K562 (cell line): ENCODE measurements around the gene SPAG16. TPM values are rescaled to one million over a fixed set of nuclear protein-coding genes. Genes with fewer than 3 reads are reported as not detected.

Experiments
- ATAC-seq: fragments of 200-7000 bp; cut with Tn5 transposase; 3 replicates; pipeline ENCODE4 v1.9.1; 2020; ENCODE audit warnings: moderate library complexity
- BruUV-seq: library from RNA; stranded (reverse); fragments of 400-500 nt; replicated peaks from 2 replicates; lab custom pipeline; 2021; lab: Mats Ljungman, UMichigan
- CTCF ChIA-PET: fragments of 300-600 bp; formaldehyde crosslinking; extraction: SDS; loops from one replicate; lab custom pipeline; 2021; ENCODE audit warnings: low intra/inter-chr PET ratio; lab: Yijun Ruan, JAX
- POLR2A ChIA-PET: fragments of 300-600, 350-650 bp; sonication (Branson Sonifier 250); formaldehyde crosslinking; extraction: SDS; loops from one replicate; lab custom pipeline; 2021; ENCODE audit warnings: antibody characterized with exemption, inconsistent platforms; lab: Yijun Ruan, JAX
- DNase-seq, 4 experiments: peaks; one replicate each; pipeline versions ENCODE4 v3.0.0 to v3.0.0-alpha.2; 2011 to 2018; ENCODE audit warnings: low spot score in 3 of 4, mixed read lengths in 3 of 4; ENCODE audit errors: extremely low read depth in 1 of 4
- FAIRE-seq: peaks from 2 replicates; lab custom pipeline; 2011; peaks lifted over from hg19 to GRCh38; lab: Jason Lieb, UNC
- H2AFZ ChIP-seq: 2 replicates; pipeline ENCODE4 v1.6.0; 2011; ENCODE audit warnings: low read depth, low read length, control low read depth, inconsistent platforms
- H3K27ac ChIP-seq: fragments of 200-600 bp; 3 replicates; pipeline ENCODE4 v1.8.0; 2011; ENCODE audit warnings: low read depth, mild to moderate bottlenecking, control low read depth, inconsistent platforms, low read length, moderate library complexity, mixed read lengths; ENCODE audit errors: extremely low read depth
- H3K27me3 ChIP-seq, 2 experiments: fragments of 300-600 bp in 1 of 2; 2 replicates in 1 of 2; 3 replicates in 1 of 2; pipeline versions ENCODE4 v1.6.0 to v1.8.0; 2011; ENCODE audit warnings: inconsistent platforms in 2 of 2, low read length in 2 of 2, mild to moderate bottlenecking in 1 of 2, mixed read lengths in 1 of 2, moderate library complexity in 1 of 2; ENCODE audit not compliant: control insufficient read depth in 2 of 2, insufficient read depth in 2 of 2
- H3K36me3 ChIP-seq: fragments of 300-600 bp; 3 replicates; pipeline ENCODE4 v1.8.0; 2011; ENCODE audit warnings: mild to moderate bottlenecking, low read length, inconsistent platforms; ENCODE audit not compliant: control insufficient read depth, insufficient read depth
- H3K4me1 ChIP-seq, 2 experiments: fragments of 200-600 bp in 1 of 2; replicated peaks in 1 of 2; 2 replicates in 1 of 2; 3 replicates in 1 of 2; pipeline versions ENCODE4 v1.5.1 to v1.8.0; 2011; ENCODE audit warnings: inconsistent platforms in 2 of 2, low read length in 2 of 2, mild to moderate bottlenecking in 1 of 2, mixed read lengths in 1 of 2, moderate library complexity in 1 of 2; ENCODE audit not compliant: control insufficient read depth in 2 of 2, insufficient read depth in 2 of 2
- H3K4me2 ChIP-seq: 2 replicates; pipeline ENCODE4 v1.6.1; 2011; ENCODE audit warnings: low read length, control low read depth, inconsistent platforms, mixed read lengths; ENCODE audit not compliant: insufficient read depth
- H3K4me3 ChIP-seq: fragments of 200-600 bp; sonication (generic), shearing (Covaris generic); 2 replicates; pipeline ENCODE4 v1.5.1; 2016; ENCODE audit warnings: control low read depth, inconsistent platforms
- H3K79me2 ChIP-seq: fragments of 200-600 bp; 3 replicates; pipeline ENCODE4 v1.8.0; 2011; ENCODE audit warnings: low read length, inconsistent platforms; ENCODE audit not compliant: control insufficient read depth, insufficient read depth
- H3K9ac ChIP-seq, 2 experiments: 2 replicates each; pipeline versions ENCODE4 v1.6.0 to v1.6.1; 2011; ENCODE audit warnings: low read depth in 2 of 2, low read length in 2 of 2, control low read depth in 1 of 2, inconsistent platforms in 1 of 2, mild to moderate bottlenecking in 1 of 2, mixed read lengths in 1 of 2; ENCODE audit not compliant: insufficient read depth in 1 of 2
- H3K9me1 ChIP-seq: one replicate; pipeline ENCODE4 v1.6.0; 2011; ENCODE audit warnings: inconsistent platforms, mild to moderate bottlenecking, low read length, moderate library complexity; ENCODE audit not compliant: control insufficient read depth, insufficient read depth
- H3K9me3 ChIP-seq: replicated peaks from 2 replicates; pipeline ENCODE4 v1.5.1; 2011; ENCODE audit warnings: low read depth, low read length, inconsistent platforms; ENCODE audit not compliant: control insufficient read depth, insufficient read depth
- H4K20me1 ChIP-seq: replicated peaks from 2 replicates; pipeline ENCODE4 v1.6.1; 2011; ENCODE audit warnings: low read length, inconsistent platforms, mixed read lengths; ENCODE audit not compliant: control insufficient read depth, insufficient read depth
- FOXK2 ChIP-seq, 2 experiments: fragments of 450-650 bp; IDR thresholded peaks in 1 of 2; conservative IDR thresholded peaks in 1 of 2; 2 replicates each; pipeline ENCODE4 v1.6.1; 2016; ENCODE audit warnings: low read depth in 2 of 2, mild to moderate bottlenecking in 1 of 2
- HLTF ChIP-seq: fragments of 450-650 bp; IDR thresholded peaks from 2 replicates; pipeline ENCODE4 v1.6.1; 2016
- JUN ChIP-seq, 2 experiments: sonication (generic) in 1 of 2; formaldehyde crosslinking in 1 of 2; IDR thresholded peaks; 2 replicates each; pipeline versions ENCODE4 v1.6.1 to v1.8.0; 2012 to 2022; ENCODE audit warnings: borderline replicate concordance in 2 of 2, mild to moderate bottlenecking in 2 of 2, improper control_type of control experiment in 1 of 2, low read depth in 1 of 2, low read length in 1 of 2, missing genetic modification reagents in 1 of 2
- KAT8 ChIP-seq: fragments of 450-650 bp; IDR thresholded peaks from 2 replicates; pipeline ENCODE4 v1.6.1; 2016; ENCODE audit warnings: low read depth, mild to moderate bottlenecking
- NFATC3 ChIP-seq: fragments of 450-650 bp; IDR thresholded peaks from 2 replicates; pipeline ENCODE4 v1.6.1; 2017; ENCODE audit warnings: mild to moderate bottlenecking
- ZNF785 ChIP-seq: fragments of 250-450 bp; sonication (Bioruptor Pico); IDR thresholded peaks from 2 replicates; pipeline ENCODE4 v1.4.0; 2020; ENCODE audit warnings: mild to moderate bottlenecking
- ZNF830 ChIP-seq: fragments of 250-450 bp; sonication (Bioruptor Pico); IDR thresholded peaks from 2 replicates; pipeline ENCODE4 v1.5.0; 2021; ENCODE audit warnings: mild to moderate bottlenecking
- WGBS: fragments of 100-300 bp; shearing (Covaris generic); methylation state at CpG from one replicate; pipeline ENCODE4 v1.1.6; 2016; ENCODE audit warnings: low coverage, mixed read lengths; ENCODE audit not compliant: insufficient coverage; ENCODE audit errors: missing lambda C conversion rate; 5-methylcytosine and 5-hydroxymethylcytosine counted together
- in situ Hi-C: fragments of 300-500 bp; cut with MboI; formaldehyde crosslinking; loops from 4 replicates; pipeline ENCODE4 v1.15.0; 2018; ENCODE audit warnings: inconsistent platforms, mixed read lengths
- intact Hi-C: fragments of 100-400 bp; cut with micrococcal nuclease; formaldehyde crosslinking; loops from 2 replicates; pipeline ENCODE4 v1.14.2; 2022
- polyA plus RNA-seq, 8 experiments: library from polyadenylated mRNA; depleted of rRNA in 4 of 8; stranded (reverse) in 5 of 8; unstranded in 3 of 8; fragments of >200 nt; fragmentation: Nextera tagmentation in 2 of 8; fragmentation: Illumina TruSeq in 1 of 8; extraction: Ambion mirVana in 2 of 8; extraction: Trizol in 1 of 8; gene quantifications; 2 replicates each; pipeline versions ENCODE4 v1.2.1 to v1.2.3, GENCODE V29; 2011 to 2014; ENCODE audit warnings: inconsistent platforms in 1 of 8, missing spikeins in 1 of 8
- total RNA-seq, 7 experiments: library from RNA; depleted of rRNA in 6 of 7; stranded (reverse); fragments of >200 nt in 6 of 7; fragmentation: Illumina TruSeq in 2 of 7; extraction: Trizol in 2 of 7; gene quantifications; 2 replicates each; pipeline versions ENCODE4 v1.2.1 to v1.2.3, GENCODE V29; 2011 to 2021; ENCODE audit warnings: low replicate concordance in 1 of 7
- TF ChIP-seq, protein P1 (sequence below): sonication (generic); formaldehyde crosslinking; IDR thresholded peaks from 2 replicates; pipeline ENCODE4 v1.8.1; 2023; ENCODE audit warnings: mild to moderate bottlenecking, missing genetic modification reagents
- TF ChIP-seq, protein P2 (sequence below): fragments of 450-650 bp; IDR thresholded peaks from 2 replicates; pipeline ENCODE4 v1.6.1; 2016; ENCODE audit warnings: antibody characterized with exemption
- TF ChIP-seq, protein P3 (sequence below): fragments of 250-450 bp; sonication (Bioruptor Pico); IDR thresholded peaks from 2 replicates; pipeline ENCODE4 v1.5.0; 2021

The SPAG16 gene
- total and polyA plus RNA-seq, 9 of the 15 experiments (the other 6 are each of a cell fraction or from before 2014, with no cell fraction given) = 0.98 to 5.9 (median 3.5) TPM

DNA sequence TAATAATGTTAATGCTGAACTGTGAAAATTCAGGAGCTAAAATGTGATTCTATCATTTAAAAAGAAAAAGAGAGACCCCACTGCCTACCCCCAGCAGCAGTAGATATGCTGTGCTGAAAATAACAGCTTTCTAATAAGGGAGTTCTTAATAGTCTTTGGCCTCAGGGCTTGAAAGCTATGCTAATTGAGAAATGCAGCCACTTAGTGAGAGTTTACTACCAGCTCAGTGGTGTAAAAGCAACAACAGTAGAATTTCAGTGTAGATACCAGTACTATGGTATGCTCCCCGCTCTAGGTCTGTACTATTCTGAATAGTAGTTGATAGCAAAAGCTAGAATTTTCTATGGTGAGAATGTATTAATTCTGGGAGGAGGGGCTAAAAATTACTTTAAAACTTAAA, 823.5 kb downstream of the SPAG16 start:
- no peak for DNase-seq
- intact Hi-C loops (no loop called here), in situ Hi-C loops (no loop called here)
- H3K9me3 ChIP-seq = no peaks in the 10 kb centered on the region
- no peaks in the 10 kb centered on the region for H3K27me3 ChIP-seq
- TF ChIP-seq, protein P1, sequence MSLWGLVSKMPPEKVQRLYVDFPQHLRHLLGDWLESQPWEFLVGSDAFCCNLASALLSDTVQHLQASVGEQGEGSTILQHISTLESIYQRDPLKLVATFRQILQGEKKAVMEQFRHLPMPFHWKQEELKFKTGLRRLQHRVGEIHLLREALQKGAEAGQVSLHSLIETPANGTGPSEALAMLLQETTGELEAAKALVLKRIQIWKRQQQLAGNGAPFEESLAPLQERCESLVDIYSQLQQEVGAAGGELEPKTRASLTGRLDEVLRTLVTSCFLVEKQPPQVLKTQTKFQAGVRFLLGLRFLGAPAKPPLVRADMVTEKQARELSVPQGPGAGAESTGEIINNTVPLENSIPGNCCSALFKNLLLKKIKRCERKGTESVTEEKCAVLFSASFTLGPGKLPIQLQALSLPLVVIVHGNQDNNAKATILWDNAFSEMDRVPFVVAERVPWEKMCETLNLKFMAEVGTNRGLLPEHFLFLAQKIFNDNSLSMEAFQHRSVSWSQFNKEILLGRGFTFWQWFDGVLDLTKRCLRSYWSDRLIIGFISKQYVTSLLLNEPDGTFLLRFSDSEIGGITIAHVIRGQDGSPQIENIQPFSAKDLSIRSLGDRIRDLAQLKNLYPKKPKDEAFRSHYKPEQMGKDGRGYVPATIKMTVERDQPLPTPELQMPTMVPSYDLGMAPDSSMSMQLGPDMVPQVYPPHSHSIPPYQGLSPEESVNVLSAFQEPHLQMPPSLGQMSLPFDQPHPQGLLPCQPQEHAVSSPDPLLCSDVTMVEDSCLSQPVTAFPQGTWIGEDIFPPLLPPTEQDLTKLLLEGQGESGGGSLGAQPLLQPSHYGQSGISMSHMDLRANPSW = no peak
- TF ChIP-seq ZNF785 (CRISPR knock-in tag) (no peak), NFATC3 (no peak), JUN (IDR thresholded peaks at IDR 0.05; ENCODE audit: borderline replicate concordance, low read depth, low read length) (no peak), JUN (CRISPR knock-in tag; IDR thresholded peaks at IDR 0.05; ENCODE audit: borderline replicate concordance) (no peak), FOXK2 (conservative IDR thresholded peaks at IDR 0.05 in 1 of 2, IDR thresholded peaks at IDR 0.05 in 1 of 2; ENCODE audit: low read depth in 2 of 2) (no peak), KAT8 (no peak), HLTF (no peak), ZNF830 (CRISPR knock-in tag) (no peak)
- TF ChIP-seq, protein P2, sequence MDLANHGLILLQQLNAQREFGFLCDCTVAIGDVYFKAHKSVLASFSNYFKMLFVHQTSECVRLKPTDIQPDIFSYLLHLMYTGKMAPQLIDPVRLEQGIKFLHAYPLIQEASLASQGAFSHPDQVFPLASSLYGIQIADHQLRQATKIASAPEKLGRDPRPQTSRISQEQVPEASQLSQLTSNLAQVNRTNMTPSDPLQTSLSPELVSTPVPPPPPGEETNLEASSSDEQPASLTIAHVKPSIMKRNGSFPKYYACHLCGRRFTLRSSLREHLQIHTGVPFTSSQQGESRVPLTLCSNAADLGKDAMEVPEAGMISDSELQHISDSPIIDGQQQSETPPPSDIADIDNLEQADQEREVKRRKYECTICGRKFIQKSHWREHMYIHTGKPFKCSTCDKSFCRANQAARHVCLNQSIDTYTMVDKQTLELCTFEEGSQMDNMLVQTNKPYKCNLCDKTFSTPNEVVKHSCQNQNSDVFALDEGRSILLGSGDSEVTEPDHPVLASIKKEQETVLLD = no peak
- TF ChIP-seq, protein P3, sequence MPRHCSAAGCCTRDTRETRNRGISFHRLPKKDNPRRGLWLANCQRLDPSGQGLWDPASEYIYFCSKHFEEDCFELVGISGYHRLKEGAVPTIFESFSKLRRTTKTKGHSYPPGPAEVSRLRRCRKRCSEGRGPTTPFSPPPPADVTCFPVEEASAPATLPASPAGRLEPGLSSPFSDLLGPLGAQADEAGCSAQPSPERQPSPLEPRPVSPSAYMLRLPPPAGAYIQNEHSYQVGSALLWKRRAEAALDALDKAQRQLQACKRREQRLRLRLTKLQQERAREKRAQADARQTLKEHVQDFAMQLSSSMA = no peak
- H4K20me1 ChIP-seq = no peaks in the 10 kb centered on the region
- no peaks in the 10 kb centered on the region for H3K9me1 ChIP-seq
- no TSS peak for BruUV-seq
- no peak overlapping the region for H3K4me2 ChIP-seq
- no peaks in the 10 kb centered on the region for H3K79me2 ChIP-seq
- no peaks in the 10 kb centered on the region for H3K4me1 ChIP-seq
- no peak overlapping the region for H3K4me3 ChIP-seq
- no peaks in the 10 kb centered on the region for H3K36me3 ChIP-seq
- ChIA-PET CTCF (no interaction called here), POLR2A (no interaction called here)
- no peak overlapping the region for H2AFZ ChIP-seq
- FAIRE-seq = no peak
- no peak overlapping the region for H3K9ac ChIP-seq
- WGBS = 0% methylated on average over 1 of the region's 1 CpG
- no peak overlapping the region for H3K27ac ChIP-seq
- no peak for ATAC-seq
